Measurements from ENCODE around the gene FUCA2. TPM values are rescaled to one million over a fixed set of nuclear protein-coding genes. Genes with fewer than 3 reads are reported as not detected.
A peak's percentile ranks its signal among the peaks of the same experiment; 100 is the strongest.

FUCA2 gene
- total and polyA plus RNA-seq, 4 donors = 24.8 to 79.3 (median 41.5) TPM

DNA sequence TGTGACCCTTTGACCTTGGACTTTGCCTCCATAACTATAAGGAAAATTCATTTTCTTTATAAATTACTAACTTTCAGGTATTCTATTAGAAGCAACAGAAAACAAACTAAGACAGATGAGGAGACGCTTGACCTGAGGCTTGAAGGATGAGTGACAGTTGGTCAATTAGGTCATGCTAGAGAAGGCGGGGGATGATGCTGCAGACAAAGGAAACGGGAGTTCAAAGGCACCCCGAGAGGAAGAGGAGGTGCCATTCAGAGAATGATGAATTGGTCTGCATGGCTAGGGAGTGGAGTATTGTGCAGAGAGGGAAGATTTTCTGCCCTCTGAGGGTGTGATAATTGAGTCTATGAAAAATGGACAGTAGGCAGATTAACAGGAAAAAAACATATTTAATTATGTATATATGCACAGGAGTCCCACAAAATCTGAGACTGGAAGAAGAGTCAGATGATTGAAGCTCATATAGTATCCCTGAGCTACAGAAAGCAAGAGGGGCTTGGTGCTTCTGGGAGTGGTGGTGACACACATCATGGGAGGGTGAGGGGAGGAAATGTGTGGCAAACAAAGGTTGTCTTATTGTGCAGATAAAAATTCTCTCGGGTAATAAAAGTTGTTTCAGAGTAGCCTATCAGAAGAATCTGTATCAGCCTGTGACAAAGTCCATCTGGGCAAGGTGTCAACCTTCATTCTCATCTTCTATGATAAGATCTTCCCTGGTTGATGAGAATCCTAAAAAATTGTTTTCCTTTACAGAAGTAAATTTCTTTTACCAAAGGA is 20.4 kb upstream of the FUCA2 start:
- DNase-seq (no peak), ATAC-seq (ENCODE audit: insufficient read depth, low FRiP score) (no peak)
- Histone ChIP-seq H3K4me1 (ENCODE audit: control insufficient read depth in 5 of 5, insufficient read depth in 5 of 5, low read length in 5 of 5) (peaks cover 0 to 3% (median 0%) of the 10 kb centered on the region in 5 donors), H3K27ac (ENCODE audit: low read depth in 1 of 2, low read length in 1 of 2) (no peak overlapping the region), H3K4me3 (no peak overlapping the region), H3K27me3 (ENCODE audit: control insufficient read depth in 3 of 3, insufficient read depth in 3 of 3, low read length in 2 of 3) (no peaks in the 10 kb centered on the region), H3K9me3 (ENCODE audit: control insufficient read depth in 4 of 4, insufficient read depth in 3 of 4, low read length in 3 of 4) (no peaks in the 10 kb centered on the region), H3K9ac (ENCODE audit: insufficient read depth in 1 of 2, low read length in 2 of 2) (no peak overlapping the region), H3K36me3 (ENCODE audit: control insufficient read depth in 4 of 4, insufficient read depth in 4 of 4, low read length in 4 of 4) (no peaks in the 10 kb centered on the region)
- WGBS, 2 donors = 60 to 71% methylated on average over 5 of the region's 5 CpGs
- TF ChIP-seq, protein P1, sequence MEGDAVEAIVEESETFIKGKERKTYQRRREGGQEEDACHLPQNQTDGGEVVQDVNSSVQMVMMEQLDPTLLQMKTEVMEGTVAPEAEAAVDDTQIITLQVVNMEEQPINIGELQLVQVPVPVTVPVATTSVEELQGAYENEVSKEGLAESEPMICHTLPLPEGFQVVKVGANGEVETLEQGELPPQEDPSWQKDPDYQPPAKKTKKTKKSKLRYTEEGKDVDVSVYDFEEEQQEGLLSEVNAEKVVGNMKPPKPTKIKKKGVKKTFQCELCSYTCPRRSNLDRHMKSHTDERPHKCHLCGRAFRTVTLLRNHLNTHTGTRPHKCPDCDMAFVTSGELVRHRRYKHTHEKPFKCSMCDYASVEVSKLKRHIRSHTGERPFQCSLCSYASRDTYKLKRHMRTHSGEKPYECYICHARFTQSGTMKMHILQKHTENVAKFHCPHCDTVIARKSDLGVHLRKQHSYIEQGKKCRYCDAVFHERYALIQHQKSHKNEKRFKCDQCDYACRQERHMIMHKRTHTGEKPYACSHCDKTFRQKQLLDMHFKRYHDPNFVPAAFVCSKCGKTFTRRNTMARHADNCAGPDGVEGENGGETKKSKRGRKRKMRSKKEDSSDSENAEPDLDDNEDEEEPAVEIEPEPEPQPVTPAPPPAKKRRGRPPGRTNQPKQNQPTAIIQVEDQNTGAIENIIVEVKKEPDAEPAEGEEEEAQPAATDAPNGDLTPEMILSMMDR (IDR thresholded peaks at IDR 0.05; ENCODE audit: control extremely low read depth, extremely low read depth) = no peak

DNA sequence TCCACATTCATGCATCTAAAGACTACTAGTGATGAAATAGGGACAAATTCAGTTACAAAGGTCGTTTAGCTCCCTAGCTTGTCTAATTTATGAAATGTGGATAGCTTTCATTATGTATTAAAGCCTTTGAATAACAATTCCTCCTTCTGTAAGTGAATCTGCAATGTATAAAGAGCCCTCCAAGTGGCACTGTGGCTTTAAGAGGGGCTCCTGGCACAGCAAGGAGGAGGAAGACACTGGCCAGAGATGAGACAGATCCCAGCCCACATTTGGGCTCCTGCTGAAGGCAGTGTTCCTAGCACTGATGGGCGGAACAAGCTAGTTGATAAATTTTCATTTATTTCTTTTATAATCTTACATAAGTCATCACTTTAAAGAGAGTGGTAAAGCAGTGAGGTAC is 17.6 kb upstream of the FUCA2 start:
- ATAC-seq (ENCODE audit: insufficient read depth, low FRiP score) (no peak), DNase-seq (peak in 1 of 3 donors; percentile 35)
- Histone ChIP-seq H3K9me3 (ENCODE audit: control insufficient read depth in 4 of 4, insufficient read depth in 3 of 4, low read length in 3 of 4) (no peaks in the 10 kb centered on the region), H3K36me3 (ENCODE audit: control insufficient read depth in 4 of 4, insufficient read depth in 4 of 4, low read length in 4 of 4) (no peaks in the 10 kb centered on the region), H3K4me1 (ENCODE audit: control insufficient read depth in 5 of 5, insufficient read depth in 5 of 5, low read length in 5 of 5) (no peaks in the 10 kb centered on the region), H3K9ac (ENCODE audit: insufficient read depth in 1 of 2, low read length in 2 of 2) (no peak overlapping the region), H3K27me3 (ENCODE audit: control insufficient read depth in 3 of 3, insufficient read depth in 3 of 3, low read length in 2 of 3) (no peaks in the 10 kb centered on the region), H3K4me3 (no peak overlapping the region), H3K27ac (ENCODE audit: low read depth in 1 of 2, low read length in 1 of 2) (no peak overlapping the region)
- TF ChIP-seq, protein P1 (IDR thresholded peaks at IDR 0.05; ENCODE audit: control extremely low read depth, extremely low read depth) = no peak
- 50 to 66% methylated on average over 2 of the region's 2 CpGs for WGBS, 2 donors

GRCh38 chr6:143528164-143528811 is 16.8 kb upstream of the FUCA2 start:
- no peaks in the 10 kb centered on the region for H3K9me3 ChIP-seq (ENCODE audit: control insufficient read depth in 4 of 4, insufficient read depth in 3 of 4, low read length in 3 of 4)
- DNase-seq = no peak
- no peaks in the 10 kb centered on the region for H3K27me3 ChIP-seq (ENCODE audit: control insufficient read depth in 3 of 3, insufficient read depth in 3 of 3, low read length in 2 of 3)
- no peak overlapping the region for H3K9ac ChIP-seq (ENCODE audit: insufficient read depth in 1 of 2, low read length in 2 of 2)
- no peak overlapping the region for H3K27ac ChIP-seq (ENCODE audit: low read depth in 1 of 2, low read length in 1 of 2)
- 57 to 72% methylated on average over 7 of the region's 7 CpGs for WGBS, 2 donors
- no peak overlapping the region for H3K4me3 ChIP-seq
- no peak for ATAC-seq (ENCODE audit: insufficient read depth, low FRiP score)
- no peaks in the 10 kb centered on the region for H3K36me3 ChIP-seq (ENCODE audit: control insufficient read depth in 4 of 4, insufficient read depth in 4 of 4, low read length in 4 of 4)
- TF ChIP-seq, protein P1 (IDR thresholded peaks at IDR 0.05; ENCODE audit: control extremely low read depth, extremely low read depth) = no peak
- no peaks in the 10 kb centered on the region for H3K4me1 ChIP-seq (ENCODE audit: control insufficient read depth in 5 of 5, insufficient read depth in 5 of 5, low read length in 5 of 5)
